ENCODE results near the gene CELF4.

DNA sequence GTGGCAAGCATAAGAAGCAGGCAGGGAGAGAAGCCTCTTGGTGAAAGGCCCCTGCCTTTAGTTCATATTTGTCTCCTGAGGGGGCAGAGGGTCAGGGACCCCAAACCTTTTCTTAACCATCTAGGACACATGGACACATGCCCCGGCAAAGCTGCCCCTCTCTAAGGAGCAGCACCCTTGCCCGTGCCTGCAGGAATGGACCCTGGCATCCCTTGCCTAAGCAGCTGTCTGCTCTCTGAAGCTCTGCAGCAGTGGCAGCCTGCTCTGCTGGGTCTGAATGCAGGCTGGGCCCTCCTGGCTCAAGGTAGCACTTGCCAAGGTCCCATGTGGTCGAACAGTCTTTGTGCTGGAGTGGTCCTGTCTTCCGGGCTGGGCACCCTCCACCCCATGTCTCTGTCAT is 174.4 kb downstream of the CELF4 start:
- TF ChIP-seq, protein P1, sequence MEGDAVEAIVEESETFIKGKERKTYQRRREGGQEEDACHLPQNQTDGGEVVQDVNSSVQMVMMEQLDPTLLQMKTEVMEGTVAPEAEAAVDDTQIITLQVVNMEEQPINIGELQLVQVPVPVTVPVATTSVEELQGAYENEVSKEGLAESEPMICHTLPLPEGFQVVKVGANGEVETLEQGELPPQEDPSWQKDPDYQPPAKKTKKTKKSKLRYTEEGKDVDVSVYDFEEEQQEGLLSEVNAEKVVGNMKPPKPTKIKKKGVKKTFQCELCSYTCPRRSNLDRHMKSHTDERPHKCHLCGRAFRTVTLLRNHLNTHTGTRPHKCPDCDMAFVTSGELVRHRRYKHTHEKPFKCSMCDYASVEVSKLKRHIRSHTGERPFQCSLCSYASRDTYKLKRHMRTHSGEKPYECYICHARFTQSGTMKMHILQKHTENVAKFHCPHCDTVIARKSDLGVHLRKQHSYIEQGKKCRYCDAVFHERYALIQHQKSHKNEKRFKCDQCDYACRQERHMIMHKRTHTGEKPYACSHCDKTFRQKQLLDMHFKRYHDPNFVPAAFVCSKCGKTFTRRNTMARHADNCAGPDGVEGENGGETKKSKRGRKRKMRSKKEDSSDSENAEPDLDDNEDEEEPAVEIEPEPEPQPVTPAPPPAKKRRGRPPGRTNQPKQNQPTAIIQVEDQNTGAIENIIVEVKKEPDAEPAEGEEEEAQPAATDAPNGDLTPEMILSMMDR (conservative IDR thresholded peaks at IDR 0.05; ENCODE audit: low read depth, low read length): no peak
- TF ChIP-seq EZH2phosphoT487 (IDR thresholded peaks at IDR 0.05; ENCODE audit: borderline replicate concordance, low read length): no peak

Data from PC-3 (cell line).